SH-SY5Y (cell line): ENCODE measurements around the gene DCD.

Experiments used
- GATA2 ChIP-seq: IDR thresholded peaks from 2 replicates; pipeline ENCODE4 v1.6.1; 2011; ENCODE audit warnings: mild to moderate bottlenecking, low read depth, low read length
- GATA3 ChIP-seq: IDR thresholded peaks from 2 replicates; pipeline ENCODE4 v1.6.1; 2011; ENCODE audit warnings: low read depth, mild to moderate bottlenecking, low read length, moderate library complexity

- TF ChIP-seq GATA2 (no peak), GATA3 (no peak)
Measured at GRCh38 chr12:54683398-54683797, 35.2 kb upstream of the DCD start.
